ENCODE measurements around the gene PAX3. TPM values are rescaled to one million over a fixed set of nuclear protein-coding genes. Genes with fewer than 3 reads are reported as not detected.

Gene PAX3
- total RNA-seq, 1 experiment from 2014 or later, result not detected

GRCh38 chr2:222301796-222302118, 3.0 kb upstream of the PAX3 start (continued):
- TF ChIP-seq AFF4 (CRISPR knock-in tag; IDR thresholded peaks at IDR 0.05; ENCODE audit: borderline replicate concordance) (no peak), NFE2L1 (CRISPR knock-in tag; IDR thresholded peaks at IDR 0.05) (no peak), NR1H2 (CRISPR knock-in tag; IDR thresholded peaks at IDR 0.05) (no peak), ZNF423 (CRISPR knock-in tag; IDR thresholded peaks at IDR 0.05) (no peak)

- DNase-seq (ENCODE audit: low spot score) (no peak), ATAC-seq (peak; percentile 8)
- peaks cover 100% of the 10 kb centered on the region for H3K27me3 Mint-ChIP-seq (ENCODE audit: low read depth)
- H3K4me1 Mint-ChIP-seq, result peaks cover 80% of the 10 kb centered on the region
- H3K4me3 Mint-ChIP-seq, result no peak overlapping the region; the same call in 1 of the 2 replicates
- CTCF ChIA-PET, result interaction anchor here (1.0 to 2.3 kb wide), 4 partner anchors 10 to 263 kb away, joined by 4 to 9 read pairs (median 6); a partner anchor contains a TSS
- POLR2A ChIA-PET, result interaction anchor here (0.9 to 1.4 kb wide), 2 partner anchors 10 to 18 kb away, joined by 3 read pairs; no protein-coding TSS in a partner anchor
- no peak overlapping the region for H3K27ac Mint-ChIP-seq
- no peaks in the 10 kb centered on the region for H3K36me3 Mint-ChIP-seq
- H3K9me3 Mint-ChIP-seq, result no peaks in the 10 kb centered on the region
- no peak for TF ChIP-seq HMGXB4 (CRISPR knock-in tag; IDR thresholded peaks at IDR 0.05)
- TF ChIP-seq ZNF317 (CRISPR knock-in tag; IDR thresholded peaks at IDR 0.05; ENCODE audit: borderline replicate concordance, low read depth), result no peak
- TF ChIP-seq ZNF121 (CRISPR knock-in tag; IDR thresholded peaks at IDR 0.05), result no peak
- TF ChIP-seq STAT6 (CRISPR knock-in tag; conservative IDR thresholded peaks at IDR 0.05; ENCODE audit: low read depth), result no peak
- no peak for TF ChIP-seq IRF1 (CRISPR knock-in tag; IDR thresholded peaks at IDR 0.05)
- TF ChIP-seq RORB (CRISPR knock-in tag; IDR thresholded peaks at IDR 0.05), result no peak
Measured at GRCh38 chr2:222301053-222301795, 2.4 kb upstream of the PAX3 start.

GRCh38 chr2:222300726-222301052, 1.9 kb upstream of the PAX3 start:
- DNase-seq (ENCODE audit: low spot score) (no peak), ATAC-seq (no peak)
- Mint-ChIP-seq H3K27me3 (ENCODE audit: low read depth) (peaks cover 100% of the 10 kb centered on the region), H3K36me3 (no peaks in the 10 kb centered on the region), H3K4me1 (peaks cover 77% of the 10 kb centered on the region), H3K4me3 (no peak overlapping the region; the same call in none of the 2 replicates), H3K27ac (no peak overlapping the region), H3K9me3 (no peaks in the 10 kb centered on the region)
- POLR2A ChIA-PET, result interaction anchor here (0.9 to 1.4 kb wide), 2 partner anchors 9 to 19 kb away, joined by 3 read pairs; no protein-coding TSS in a partner anchor
- CTCF ChIA-PET, result interaction anchor here (1.0 to 2.3 kb wide), 4 partner anchors 9 to 262 kb away, joined by 4 to 9 read pairs (median 6); a partner anchor contains a TSS
- no peak for TF ChIP-seq ATF3 (CRISPR knock-in tag; conservative IDR thresholded peaks at IDR 0.05)
- no peak for TF ChIP-seq ZNF512 (CRISPR knock-in tag; IDR thresholded peaks at IDR 0.05; ENCODE audit: borderline replicate concordance)
- no peak for TF ChIP-seq USF1 (CRISPR knock-in tag; IDR thresholded peaks at IDR 0.05)
- no peak for TF ChIP-seq ZNF671 (CRISPR knock-in tag; IDR thresholded peaks at IDR 0.05)
- TF ChIP-seq JUN (CRISPR knock-in tag; IDR thresholded peaks at IDR 0.05), result no peak
- no peak for TF ChIP-seq ETV6 (CRISPR knock-in tag; IDR thresholded peaks at IDR 0.05)

Data from WTC11 (cell line).